GM18498 (cell line): ENCODE data around the gene PRKAR1B.
"Not testable (repeated sequence)": the region's sequence is repeated elsewhere in the genome, so short reads cannot be mapped to it uniquely, and the experiment has no call there.

Experiments
- ATAC-seq: cut with Tn5 transposase; IDR thresholded peaks from one replicate; pipeline ENCODE4 v1.9.1; 2021; ENCODE audit warnings: mild to moderate bottlenecking, moderate library complexity; ENCODE audit not compliant: unreplicated experiment

The PRKAR1B gene

DNA sequence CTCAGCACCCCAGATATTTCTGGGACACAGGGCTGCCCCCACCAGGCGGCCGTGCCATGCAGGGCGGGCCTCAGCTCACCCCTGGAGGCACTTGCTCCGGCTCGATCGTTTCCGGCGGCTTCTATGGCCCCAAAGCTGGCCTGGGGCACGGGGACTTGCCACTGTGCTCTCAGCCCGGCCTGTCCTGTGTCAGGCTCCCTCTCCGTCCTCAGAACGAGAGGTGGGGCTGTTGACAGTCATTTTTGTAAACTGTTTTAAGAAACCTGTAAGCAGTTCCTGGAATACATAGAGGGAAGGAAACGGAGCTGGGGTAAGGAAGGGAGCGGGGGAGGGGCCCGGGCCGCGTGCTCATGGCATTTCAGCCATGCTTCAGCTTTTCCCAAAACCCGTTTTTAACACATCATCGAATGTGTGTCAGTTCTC, 30.7 kb upstream of the PRKAR1B start:
- ATAC-seq: no peak

- ATAC-seq: no peak
These were observed 30.0 kb upstream of the PRKAR1B start for GRCh38 chr7:756928-757560.

- no peak for ATAC-seq
These were observed 29.3 kb upstream of the PRKAR1B start for GRCh38 chr7:756231-756927.

GRCh38 chr7:755413-755805, 28.3 kb upstream of the PRKAR1B start:
- no peak for ATAC-seq

- ATAC-seq: no peak
These were observed 27.7 kb upstream of the PRKAR1B start for GRCh38 chr7:754531-755412.

DNA sequence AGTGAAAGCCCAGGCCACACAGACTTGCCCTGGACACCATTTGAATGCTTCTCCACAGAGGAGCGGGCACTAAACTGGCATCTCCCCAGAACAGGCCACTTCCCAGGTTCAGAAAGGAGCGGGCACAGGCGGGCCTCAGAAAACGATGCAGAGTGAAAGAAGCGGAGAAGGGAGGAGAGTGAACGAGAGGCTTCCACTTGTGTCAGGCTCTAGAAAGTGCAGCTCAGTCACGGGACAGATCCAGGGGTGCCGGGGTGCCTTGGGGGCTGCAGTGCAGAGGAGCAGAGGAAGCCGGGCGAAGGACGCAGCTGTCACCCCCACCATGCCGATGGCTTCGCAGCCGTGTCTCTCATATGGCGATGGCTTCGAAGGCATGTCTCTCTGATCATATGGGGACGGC, 26.1 kb upstream of the PRKAR1B start:
- no peak for ATAC-seq

- ATAC-seq: not testable (repeated sequence)
These were observed 25.2 kb upstream of the PRKAR1B start for GRCh38 chr7:752256-752655.

GRCh38 chr7:751826-752225, 24.7 kb upstream of the PRKAR1B start:
- ATAC-seq: no peak

- no peak for ATAC-seq
These were observed 23.2 kb upstream of the PRKAR1B start for GRCh38 chr7:750111-750905.

GRCh38 chr7:749140-749551, 22.1 kb upstream of the PRKAR1B start:
- no peak for ATAC-seq

DNA sequence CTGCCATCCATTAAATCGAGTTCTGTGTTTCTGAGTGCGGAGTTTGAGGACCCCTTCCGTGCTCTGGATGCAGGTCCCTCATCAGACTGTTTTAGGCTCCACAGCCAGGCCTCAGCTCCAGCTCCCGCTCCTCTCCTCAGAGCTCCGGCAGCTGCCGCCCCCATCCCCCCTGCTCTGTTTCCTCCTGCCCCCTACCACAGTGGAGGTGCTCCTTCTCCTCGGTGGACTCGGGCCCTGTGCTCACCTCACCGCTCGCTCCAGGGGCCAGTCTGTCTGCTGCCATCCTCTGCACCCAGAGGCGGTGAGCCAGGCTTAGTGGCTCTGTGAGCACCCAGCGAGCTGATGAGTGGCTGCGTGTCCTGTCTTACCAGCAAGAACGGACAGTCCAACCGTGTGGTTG, 21.4 kb upstream of the PRKAR1B start:
- no peak for ATAC-seq

GRCh38 chr7:747186-747585, 20.1 kb upstream of the PRKAR1B start:
- ATAC-seq: no peak

DNA sequence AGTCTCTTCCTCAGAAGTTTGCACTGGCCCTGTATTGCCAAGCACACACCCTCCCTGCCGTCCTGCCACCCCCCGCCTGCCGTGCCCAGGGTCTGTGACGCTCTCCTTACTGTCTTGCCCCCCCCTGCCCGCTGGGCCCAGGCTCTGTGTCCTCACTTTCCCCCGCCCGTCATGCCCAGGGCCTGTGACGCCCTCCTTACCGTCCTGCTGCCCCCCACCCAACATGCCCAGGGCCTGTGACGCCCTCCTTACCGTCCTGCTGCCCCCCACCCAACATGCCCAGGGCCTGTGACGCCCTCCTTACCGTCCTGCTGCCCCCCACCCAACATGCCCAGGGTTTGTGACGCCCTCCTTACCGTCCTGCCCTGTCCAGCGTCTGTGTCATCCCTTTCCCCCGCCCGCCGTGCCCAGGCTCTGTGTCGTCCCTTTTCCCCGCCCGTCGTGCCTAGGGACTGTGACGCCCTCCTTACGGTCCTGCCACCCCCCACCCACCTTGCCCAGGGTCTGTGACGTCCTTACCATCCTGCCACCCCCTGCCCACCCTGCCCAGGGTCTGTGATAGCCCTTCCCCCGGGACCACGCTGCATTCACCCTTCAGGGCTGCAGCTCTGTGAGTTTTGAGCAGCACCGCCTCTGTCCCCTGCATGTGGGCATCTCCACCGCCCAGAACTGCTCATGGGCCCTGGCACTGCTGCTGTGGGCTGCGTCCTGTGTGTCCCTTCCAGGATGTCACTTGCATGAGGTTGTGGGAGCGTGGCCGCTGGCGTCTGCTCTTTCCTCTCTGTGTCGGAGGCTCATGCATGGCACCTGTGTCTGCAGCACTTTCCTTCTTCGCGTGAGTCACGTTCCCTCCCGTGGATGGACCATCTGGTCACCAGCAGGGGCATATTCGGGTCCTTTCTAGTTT, 19.3 kb upstream of the PRKAR1B start:
- ATAC-seq: no peak

- ATAC-seq: no peak
These were observed 18.5 kb upstream of the PRKAR1B start for GRCh38 chr7:745431-746154.

DNA sequence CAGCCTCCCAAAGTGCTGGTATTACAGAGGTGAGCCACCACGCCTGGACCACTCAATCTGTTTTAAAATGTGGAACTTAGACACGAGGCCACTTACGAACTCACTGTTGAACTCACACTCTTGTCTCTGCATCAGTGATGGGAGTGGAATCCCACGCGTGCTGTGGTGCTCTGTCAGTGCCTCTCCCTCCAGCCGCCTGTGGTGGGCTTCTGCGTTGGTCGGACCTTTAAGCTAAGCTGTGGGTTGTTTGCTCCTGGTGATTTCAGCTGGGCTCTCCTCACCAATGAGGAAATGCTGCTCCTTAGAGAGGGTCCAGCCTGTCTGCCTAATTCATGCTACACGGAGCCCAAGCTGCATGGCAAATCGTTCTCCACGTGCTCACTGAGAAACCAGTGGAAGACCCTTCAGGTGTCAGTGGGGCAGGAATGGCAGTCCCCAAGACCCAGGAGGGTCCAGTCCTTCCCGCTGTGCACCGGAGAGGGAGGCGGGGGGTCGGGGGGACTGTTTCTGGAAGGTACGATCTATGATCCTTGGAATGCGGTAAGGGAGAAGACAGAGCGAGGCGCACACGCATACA, 17.9 kb upstream of the PRKAR1B start:
- ATAC-seq: no peak

DNA sequence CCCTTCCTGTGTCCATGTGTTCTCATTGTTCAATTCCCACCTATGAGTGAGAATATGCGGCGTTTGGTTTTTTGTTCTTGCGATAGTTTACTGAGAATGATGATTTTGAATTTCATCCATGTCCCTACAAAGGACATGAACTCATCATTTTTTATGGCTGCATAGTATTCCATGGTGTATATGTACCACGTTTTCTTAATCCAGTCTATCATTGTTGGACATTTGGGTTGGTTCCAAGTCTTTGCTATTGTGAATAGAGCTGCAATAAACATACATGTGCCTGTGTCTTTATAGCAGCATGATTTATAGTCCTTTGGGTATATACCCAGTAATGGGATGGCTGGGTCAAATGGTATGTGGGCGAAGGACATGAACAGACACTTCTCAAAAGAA, 17.0 kb upstream of the PRKAR1B start:
- not testable (repeated sequence) for ATAC-seq

DNA sequence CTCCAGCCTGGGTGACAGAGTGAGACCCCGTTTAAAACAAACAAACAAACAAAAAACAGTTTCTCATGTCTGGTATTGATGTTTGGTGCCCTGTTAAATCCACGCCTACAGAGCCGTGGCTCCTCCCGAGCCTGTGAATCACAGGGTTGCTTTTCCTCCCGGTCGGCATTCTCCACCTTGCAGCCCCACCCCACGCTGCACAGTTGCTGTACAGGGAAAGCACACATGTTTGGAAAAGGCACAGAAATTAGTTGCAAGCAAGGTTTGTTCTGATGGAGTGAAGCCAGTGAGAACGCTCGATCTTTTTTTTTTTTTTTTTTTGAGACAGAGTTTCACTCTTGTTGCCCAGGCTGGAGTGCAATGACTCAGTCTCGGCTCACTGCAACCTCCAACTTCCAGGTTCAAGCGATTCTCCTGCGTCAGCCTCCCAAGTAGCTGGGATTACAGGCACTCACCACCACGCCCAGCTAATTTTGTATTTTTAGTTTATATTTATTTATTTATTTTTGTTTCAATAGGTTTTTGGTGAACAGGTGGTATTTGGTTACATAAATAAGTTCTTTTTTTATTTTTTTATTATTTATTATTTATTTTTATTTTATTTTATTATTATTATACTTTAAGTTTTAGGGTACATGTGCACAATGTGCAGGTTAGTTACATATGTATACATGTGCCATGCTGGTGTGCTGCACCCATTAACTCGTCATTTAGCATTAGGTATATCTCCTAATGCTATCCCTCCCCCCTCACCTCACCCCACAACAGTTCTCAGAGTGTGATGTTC, 16.5 kb upstream of the PRKAR1B start:
- not testable (repeated sequence) for ATAC-seq

- ATAC-seq: no peak
These were observed 15.7 kb upstream of the PRKAR1B start for GRCh38 chr7:742791-743190.
